ENCODE measurements around the gene TLR5. TPM values are rescaled to one million over a fixed set of nuclear protein-coding genes. Genes with fewer than 3 reads are reported as not detected.

TLR5 gene
- total RNA-seq, 4 donors from 2014 or later, result 3.5 to 15.1 (median 6.0) TPM

DNA sequence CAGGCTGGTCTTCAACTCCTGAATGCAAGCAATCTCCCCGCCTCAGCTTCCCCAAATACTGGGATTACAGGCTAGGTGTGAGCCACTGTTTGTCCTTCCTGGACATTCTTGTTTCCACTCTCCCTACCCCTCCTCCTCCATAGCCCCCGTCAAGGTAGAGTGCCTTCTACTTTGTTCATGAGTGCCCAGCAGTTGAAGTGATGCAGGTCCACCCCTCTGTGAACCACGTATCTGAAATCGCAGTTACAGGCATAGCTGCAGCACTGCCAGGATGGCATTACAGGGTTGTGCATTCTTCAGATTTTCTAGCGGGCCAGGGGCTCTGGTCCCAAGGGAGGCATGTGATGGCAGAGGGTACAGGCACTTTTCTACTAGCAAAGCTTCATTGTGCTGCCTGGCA, 7.4 kb upstream of the TLR5 start:
- Histone ChIP-seq H3K4me1 (no peaks in the 10 kb centered on the region), H3K36me3 (no peaks in the 10 kb centered on the region), H3K9me3 (no peaks in the 10 kb centered on the region), H3K4me3 (no peak overlapping the region), H3K27ac (no peak overlapping the region), H3K27me3 (no peaks in the 10 kb centered on the region)
- no peak for ATAC-seq
- 100% methylated on average over 2 of the region's 5 CpGs for WGBS, 2 donors (ENCODE audit: low coverage in 1 of 2)
- TF ChIP-seq EP300 (IDR thresholded peaks at IDR 0.05), result no peak

DNA sequence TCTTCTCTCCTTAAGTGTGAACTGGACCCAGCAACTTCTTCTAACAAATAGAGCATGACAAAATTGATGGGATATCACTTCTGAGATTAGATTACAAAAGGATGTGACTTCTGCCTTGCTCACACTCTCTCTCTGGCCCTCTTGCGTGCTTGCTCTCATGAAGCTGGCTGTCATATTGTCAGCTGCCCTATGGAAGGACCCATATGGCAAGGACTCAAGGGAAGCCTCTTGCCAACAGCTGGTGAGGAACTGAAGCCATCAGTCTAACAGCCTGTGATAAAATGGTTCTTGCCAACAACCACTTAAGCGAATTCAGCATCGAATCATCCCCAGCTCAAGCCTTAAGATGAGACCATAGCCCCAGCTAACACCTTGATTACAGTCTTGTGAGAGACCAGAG, 4.8 kb upstream of the TLR5 start:
- Histone ChIP-seq H3K9me3 (no peaks in the 10 kb centered on the region), H3K4me1 (peaks cover 0 to 22% (median 9%) of the 10 kb centered on the region in 3 donors), H3K36me3 (no peaks in the 10 kb centered on the region), H3K27me3 (no peaks in the 10 kb centered on the region), H3K4me3 (no peak overlapping the region), H3K27ac (no peak overlapping the region)
- WGBS, 2 donors (ENCODE audit: low coverage in 1 of 2), result 89% methylated on average over 3 of the region's 3 CpGs; no CpG with 5 or more reads in 1 of the 2 donors
- no peak for ATAC-seq
- TF ChIP-seq EP300 (IDR thresholded peaks at IDR 0.05) (no peak), CTCF (IDR thresholded peaks at IDR 0.05) (no peak), POLR2AphosphoS5 (IDR thresholded peaks at IDR 0.05) (no peak), POLR2A (IDR thresholded peaks at IDR 0.05) (no peak)

DNA sequence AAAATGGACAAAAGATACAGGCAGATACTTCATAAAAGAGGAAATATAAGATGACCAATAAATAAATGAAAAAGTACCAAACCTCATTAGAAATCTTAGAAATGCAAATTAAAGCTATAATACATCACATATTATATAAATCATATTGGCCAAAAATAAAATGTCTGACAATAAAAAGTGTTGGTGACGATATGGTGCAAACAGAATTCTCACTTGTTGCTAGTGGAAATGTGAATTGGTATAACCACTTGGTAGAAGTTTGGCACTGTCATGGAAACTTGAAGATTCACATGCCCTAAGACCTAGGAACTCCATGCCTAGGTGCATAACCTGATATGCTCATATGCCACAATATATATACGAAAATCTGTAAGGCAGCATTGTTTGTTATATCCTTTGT, 4.4 kb upstream of the TLR5 start:
- Histone ChIP-seq H3K27ac (no peak overlapping the region), H3K9me3 (no peaks in the 10 kb centered on the region), H3K4me3 (no peak overlapping the region), H3K4me1 (peaks cover 0 to 27% (median 9%) of the 10 kb centered on the region in 3 donors), H3K36me3 (no peaks in the 10 kb centered on the region), H3K27me3 (no peaks in the 10 kb centered on the region)
- ATAC-seq, result no peak
- WGBS, 2 donors (ENCODE audit: low coverage in 1 of 2), result 79 to 93% methylated on average over 2 of the region's 2 CpGs
- TF ChIP-seq POLR2AphosphoS5 (IDR thresholded peaks at IDR 0.05), result no peak
- no peak for TF ChIP-seq POLR2A (IDR thresholded peaks at IDR 0.05)

DNA sequence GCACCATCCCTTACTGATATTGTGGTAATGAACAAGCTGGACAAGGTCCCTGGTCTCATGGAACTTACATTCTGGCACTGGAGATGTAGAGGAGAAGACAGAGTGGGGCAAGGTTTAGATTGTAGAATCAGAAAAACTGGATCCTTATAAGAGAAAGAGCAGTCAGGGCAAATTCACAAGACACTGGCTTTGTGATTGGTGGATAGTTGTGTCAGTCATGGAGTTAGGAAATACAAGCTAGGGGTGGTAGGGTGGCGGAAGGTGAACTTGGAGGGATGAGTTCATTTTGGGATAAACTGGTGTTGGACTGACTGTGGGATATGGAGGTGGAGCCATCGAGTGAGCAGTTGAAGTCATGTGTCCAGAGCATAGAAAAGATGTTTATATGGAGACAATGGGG, 3.7 kb upstream of the TLR5 start:
- no peak overlapping the region for H3K27ac ChIP-seq
- TF ChIP-seq POLR2AphosphoS5 (IDR thresholded peaks at IDR 0.05) (no peak), EP300 (IDR thresholded peaks at IDR 0.05) (no peak), POLR2A (IDR thresholded peaks at IDR 0.05) (no peak), CTCF (IDR thresholded peaks at IDR 0.05) (no peak)
- WGBS, 2 donors (ENCODE audit: low coverage in 1 of 2), result 87 to 100% methylated on average over 2 of the region's 2 CpGs
- no peak overlapping the region for H3K4me3 ChIP-seq
- H3K4me1 ChIP-seq, result peaks cover 0 to 33% (median 9%) of the 10 kb centered on the region in 3 donors
- H3K27me3 ChIP-seq, result no peaks in the 10 kb centered on the region
- ATAC-seq, result no peak
- H3K36me3 ChIP-seq, result no peaks in the 10 kb centered on the region
- H3K9me3 ChIP-seq, result no peaks in the 10 kb centered on the region

DNA sequence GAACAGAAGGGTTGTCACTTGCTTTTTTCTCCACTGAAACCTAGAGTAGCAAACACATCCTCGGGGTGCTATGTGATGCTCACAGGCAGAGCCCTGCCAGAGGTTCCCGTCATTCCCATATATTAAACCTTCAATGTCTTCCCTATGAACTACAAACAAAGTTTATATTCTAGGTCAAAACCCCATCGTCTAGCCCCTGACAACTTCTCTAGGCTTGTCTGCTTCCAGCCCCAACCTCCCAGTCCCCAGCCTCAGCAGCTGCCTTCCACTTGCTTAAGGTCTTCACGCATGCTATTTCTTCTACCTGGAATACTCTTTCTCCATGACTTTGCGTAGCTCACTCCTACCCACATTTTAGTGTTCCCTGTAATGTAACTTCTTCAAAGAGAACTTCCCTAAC, 1.9 kb upstream of the TLR5 start:
- no peak for ATAC-seq
- Histone ChIP-seq H3K27me3 (no peaks in the 10 kb centered on the region), H3K36me3 (no peaks in the 10 kb centered on the region), H3K9me3 (no peaks in the 10 kb centered on the region), H3K27ac (no peak overlapping the region), H3K4me1 (peaks cover 0 to 46% (median 9%) of the 10 kb centered on the region in 3 donors), H3K4me3 (no peak overlapping the region)
- WGBS, 2 donors (ENCODE audit: low coverage in 1 of 2), result 87 to 90% methylated on average over 5 of the region's 5 CpGs
- no peak for TF ChIP-seq EP300 (IDR thresholded peaks at IDR 0.05)
- no peak for TF ChIP-seq CTCF (IDR thresholded peaks at IDR 0.05)
- no peak for TF ChIP-seq POLR2AphosphoS5 (IDR thresholded peaks at IDR 0.05)
- TF ChIP-seq POLR2A (IDR thresholded peaks at IDR 0.05), result no peak

- peaks cover 0 to 46% (median 9%) of the 10 kb centered on the region in 3 donors for H3K4me1 ChIP-seq
- H3K9me3 ChIP-seq, result no peaks in the 10 kb centered on the region
- H3K27ac ChIP-seq, result peak overlapping the region in 2 of 4 donors; percentile 74 to 76
- no peaks in the 10 kb centered on the region for H3K27me3 ChIP-seq
- H3K36me3 ChIP-seq, result no peaks in the 10 kb centered on the region
- H3K4me3 ChIP-seq, result no peak overlapping the region
- WGBS, 2 donors (ENCODE audit: low coverage in 1 of 2), result 69% methylated on average over 2 of the region's 4 CpGs; no CpG with 5 or more reads in 1 of the 2 donors
- no peak for ATAC-seq
- TF ChIP-seq POLR2A (IDR thresholded peaks at IDR 0.05), result no peak
- no peak for TF ChIP-seq CTCF (IDR thresholded peaks at IDR 0.05)
- TF ChIP-seq EP300 (IDR thresholded peaks at IDR 0.05), result no peak
- TF ChIP-seq POLR2AphosphoS5 (IDR thresholded peaks at IDR 0.05), result no peak
Observed at GRCh38 chr1:223144431-223144830, 1.4 kb upstream of the TLR5 start.

All from gastroesophageal sphincter (tissue), 4 donors.